A549 (cell line): ENCODE data around the gene AHSG. TPM values are rescaled to one million over a fixed set of nuclear protein-coding genes. Genes with fewer than 3 reads are reported as not detected.
"Not testable (repeated sequence)": the region's sequence is repeated elsewhere in the genome, so short reads cannot be mapped to it uniquely, and the experiment has no call there.

Source experiments
- ATAC-seq, 2 experiments: fragments of 200-7000 bp in 1 of 2; fragments of >200 bp in 1 of 2; cut with Nextera tagmentation in 1 of 2; cut with Tn5 transposase in 1 of 2; 3 replicates each; pipeline versions ENCODE4 v1.8.0 to v1.9.1; 2018 to 2020; ENCODE audit warnings: mild to moderate bottlenecking in 1 of 2, moderate library complexity in 1 of 2
- CTCF ChIA-PET: fragments of 300-600 bp; sonication (Branson Sonifier 250); formaldehyde crosslinking; extraction: SDS; loops from one replicate; lab custom pipeline; 2021; ENCODE audit warnings: antibody characterized with exemption, inconsistent platforms; lab: Yijun Ruan, JAX
- POLR2A ChIA-PET: fragments of 350-600 bp; formaldehyde crosslinking; extraction: SDS; loops from one replicate; lab custom pipeline; 2021; ENCODE audit warnings: antibody characterized with exemption, inconsistent platforms; lab: Yijun Ruan, JAX
- DNase-seq, 2 experiments: peaks; one replicate each; pipeline versions ENCODE4 v3.0.0 to v3.0.0-alpha.2; 2011 to 2016; ENCODE audit warnings: low read depth in 1 of 2, low spot score in 1 of 2
- FAIRE-seq: peaks from 2 replicates; lab custom pipeline; 2011; peaks lifted over from hg19 to GRCh38; lab: Jason Lieb, UNC
- H3K27ac ChIP-seq, 2 experiments: fragments of >200 bp; sonication (Bioruptor Twin); formaldehyde crosslinking; 3 replicates each; pipeline ENCODE4 v1.5.1; 2016 to 2017
- H3K4me1 ChIP-seq: fragments of >200 bp; sonication (Bioruptor Twin); formaldehyde crosslinking; 3 replicates; pipeline ENCODE4 v1.6.1; 2016
- H3K4me2 ChIP-seq: fragments of >200 bp; sonication (Bioruptor Twin); formaldehyde crosslinking; 3 replicates; pipeline ENCODE4 v1.6.1; 2016
- H3K4me3 ChIP-seq: fragments of >200 bp; sonication (Bioruptor Twin); formaldehyde crosslinking; 3 replicates; pipeline ENCODE4 v1.5.1; 2016
- H3K9me3 ChIP-seq: fragments of >200 bp; sonication (Bioruptor Twin); formaldehyde crosslinking; 3 replicates; pipeline ENCODE4 v1.6.1; 2016
- BHLHE40 ChIP-seq: IDR thresholded peaks from 2 replicates; pipeline ENCODE4 v1.6.1; 2012; ENCODE audit warnings: low read depth, low read length, inconsistent platforms
- CEBPB ChIP-seq, 2 experiments: fragments of >200 bp in 1 of 2; sonication (Bioruptor Twin) in 1 of 2; formaldehyde crosslinking in 1 of 2; IDR thresholded peaks; 2 replicates each; pipeline ENCODE4 v1.6.1; 2012 to 2016
- CHD2 ChIP-seq: fragments of 150-350 bp; IDR thresholded peaks from 2 replicates; pipeline ENCODE4 v1.6.1; 2014; ENCODE audit warnings: low read length; ENCODE audit not compliant: partially characterized antibody
- HOXB13 ChIP-seq: fragments of 250-450 bp; sonication (Bioruptor Pico); IDR thresholded peaks from 2 replicates; pipeline ENCODE4 v1.5.0; 2020; ENCODE audit warnings: low read depth, mild to moderate bottlenecking, moderate library complexity
- JUN ChIP-seq, 2 experiments: fragments of >200 bp; sonication (Bioruptor Twin); formaldehyde crosslinking; IDR thresholded peaks; 2 replicates in 1 of 2; 3 replicates in 1 of 2; pipeline ENCODE4 v1.6.1; 2016 to 2017
- PHF8 ChIP-seq: fragments of 200-600 bp; sonication (generic); IDR thresholded peaks from 2 replicates; pipeline ENCODE4 v1.6.1; 2016; ENCODE audit warnings: low read depth, mild to moderate bottlenecking, antibody characterized with exemption, moderate library complexity, borderline replicate concordance
- POLR2AphosphoS2 ChIP-seq: conservative IDR thresholded peaks from 2 replicates; pipeline ENCODE4 v1.6.1; 2012; ENCODE audit warnings: low read length, improper control_type of control experiment, inconsistent platforms
- ZSCAN20 ChIP-seq: fragments of 250-450 bp; sonication (Bioruptor Pico); IDR thresholded peaks from 2 replicates; pipeline ENCODE4 v1.8.0; 2022; ENCODE audit warnings: mild to moderate bottlenecking, moderate library complexity
- WGBS: methylation state at CpG from one replicate; pipeline ENCODE4 v1.1.6; 2017; ENCODE audit errors: missing lambda C conversion rate; 5-methylcytosine and 5-hydroxymethylcytosine counted together
- polyA plus RNA-seq, 4 experiments: library from polyadenylated mRNA; depleted of rRNA in 3 of 4; stranded (reverse); fragments of >200 nt; fragmentation: RNase III in 1 of 4; extraction: RNeasy Plus Mini Kit Qiagen cat#74134 plus additional on column Dnase treatment in 1 of 4; gene quantifications; 2 replicates in 3 of 4; 3 replicates in 1 of 4; pipeline ENCODE4 v1.2.3, GENCODE V29; 2011 to 2017
- TF ChIP-seq, protein P1 (sequence below): fragments of >200 bp; sonication (Bioruptor Twin); formaldehyde crosslinking; IDR thresholded peaks from 3 replicates; pipeline ENCODE4 v1.5.1; 2016
- TF ChIP-seq, protein P2 (sequence below): IDR thresholded peaks from 2 replicates; pipeline ENCODE4 v1.6.1; 2012; ENCODE audit warnings: low read depth, borderline replicate concordance
- TF ChIP-seq, protein P3 (sequence below): fragments of 200-600 bp; sonication (generic); IDR thresholded peaks from 2 replicates; pipeline ENCODE4 v1.6.1; 2016; ENCODE audit warnings: antibody characterized with exemption, mild to moderate bottlenecking, moderate library complexity

AHSG gene
- polyA plus RNA-seq, 2 of the 4 experiments (the other 2 are of a cell fraction): 0.08 to 0.49 TPM

DNA sequence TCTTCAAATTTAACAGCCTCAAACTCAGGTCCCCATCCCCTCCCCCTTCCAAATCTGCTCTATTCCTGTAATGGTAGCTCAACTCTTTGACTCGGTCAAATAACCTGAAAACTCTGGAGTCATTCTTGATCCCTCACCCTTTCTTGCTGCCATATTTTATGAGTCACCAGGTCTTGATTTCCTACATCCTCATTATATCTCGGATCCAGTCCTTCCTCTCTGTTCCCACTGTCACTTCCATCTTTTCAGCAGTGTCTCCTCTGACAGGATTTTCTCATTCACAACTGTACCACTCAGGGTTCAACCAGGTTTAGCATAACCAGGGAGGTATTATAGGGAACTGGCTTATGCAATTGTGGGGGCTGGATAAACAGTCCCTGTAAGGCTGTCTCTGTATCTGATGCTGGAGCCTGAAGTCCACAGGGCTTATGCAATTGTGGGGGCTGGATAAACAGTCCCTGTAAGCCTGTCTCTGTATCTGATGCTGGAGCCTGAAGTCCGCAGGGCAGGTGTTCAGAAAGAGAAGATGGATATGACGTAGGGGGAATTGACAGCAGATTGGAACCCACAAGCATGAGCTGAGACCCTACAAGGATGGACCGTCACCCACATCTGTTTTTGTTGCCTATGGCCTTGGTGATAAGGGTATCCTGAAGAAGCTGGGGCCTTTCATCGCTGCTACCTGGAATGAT is 18.2 kb downstream of the AHSG start (continued):
- no peak for TF ChIP-seq CHD2
- TF ChIP-seq BHLHE40: no peak
- TF ChIP-seq PHF8: no peak
- TF ChIP-seq ZSCAN20 (CRISPR knock-in tag): no peak

DNA sequence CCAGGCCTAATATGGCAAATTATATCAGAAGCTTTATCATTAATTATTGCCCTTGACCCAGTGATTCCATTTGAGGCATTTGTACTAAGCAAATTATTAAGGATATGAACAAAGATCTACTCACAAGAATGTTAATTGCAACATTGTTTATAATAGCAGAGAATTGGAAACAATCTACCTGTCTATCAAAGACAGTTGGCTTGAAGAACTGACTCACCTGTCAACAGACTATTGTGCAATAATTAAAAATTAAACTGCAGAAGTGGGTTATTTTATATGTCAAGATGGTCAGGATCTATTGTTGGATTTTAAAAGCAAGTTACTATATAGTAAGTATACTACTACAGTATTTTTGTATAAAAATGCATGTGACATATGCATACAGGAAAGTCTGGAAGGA is 20.6 kb downstream of the AHSG start:
- no peaks in the 10 kb centered on the region for H3K4me1 ChIP-seq
- TF ChIP-seq CEBPB (IDR thresholded peaks at IDR 0.05): peak; percentile 17 to 32; a peak in 2 of 4 replicates
- TF ChIP-seq, protein P1, sequence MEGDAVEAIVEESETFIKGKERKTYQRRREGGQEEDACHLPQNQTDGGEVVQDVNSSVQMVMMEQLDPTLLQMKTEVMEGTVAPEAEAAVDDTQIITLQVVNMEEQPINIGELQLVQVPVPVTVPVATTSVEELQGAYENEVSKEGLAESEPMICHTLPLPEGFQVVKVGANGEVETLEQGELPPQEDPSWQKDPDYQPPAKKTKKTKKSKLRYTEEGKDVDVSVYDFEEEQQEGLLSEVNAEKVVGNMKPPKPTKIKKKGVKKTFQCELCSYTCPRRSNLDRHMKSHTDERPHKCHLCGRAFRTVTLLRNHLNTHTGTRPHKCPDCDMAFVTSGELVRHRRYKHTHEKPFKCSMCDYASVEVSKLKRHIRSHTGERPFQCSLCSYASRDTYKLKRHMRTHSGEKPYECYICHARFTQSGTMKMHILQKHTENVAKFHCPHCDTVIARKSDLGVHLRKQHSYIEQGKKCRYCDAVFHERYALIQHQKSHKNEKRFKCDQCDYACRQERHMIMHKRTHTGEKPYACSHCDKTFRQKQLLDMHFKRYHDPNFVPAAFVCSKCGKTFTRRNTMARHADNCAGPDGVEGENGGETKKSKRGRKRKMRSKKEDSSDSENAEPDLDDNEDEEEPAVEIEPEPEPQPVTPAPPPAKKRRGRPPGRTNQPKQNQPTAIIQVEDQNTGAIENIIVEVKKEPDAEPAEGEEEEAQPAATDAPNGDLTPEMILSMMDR: no peak
- TF ChIP-seq, all 56 proteins: peak for 1
- DNase-seq (no peak), FAIRE-seq (no peak), ATAC-seq (no peak)
- ChIA-PET CTCF (interaction anchor here (6.9 kb wide), 1 partner anchor 17 kb away, joined by 48 read pairs; no protein-coding TSS in a partner anchor), POLR2A (no interaction called here)
- Histone ChIP-seq H3K9me3 (no peaks in the 10 kb centered on the region), H3K4me2 (no peak overlapping the region), H3K27ac (no peak overlapping the region), H3K4me3 (no peak overlapping the region)

DNA sequence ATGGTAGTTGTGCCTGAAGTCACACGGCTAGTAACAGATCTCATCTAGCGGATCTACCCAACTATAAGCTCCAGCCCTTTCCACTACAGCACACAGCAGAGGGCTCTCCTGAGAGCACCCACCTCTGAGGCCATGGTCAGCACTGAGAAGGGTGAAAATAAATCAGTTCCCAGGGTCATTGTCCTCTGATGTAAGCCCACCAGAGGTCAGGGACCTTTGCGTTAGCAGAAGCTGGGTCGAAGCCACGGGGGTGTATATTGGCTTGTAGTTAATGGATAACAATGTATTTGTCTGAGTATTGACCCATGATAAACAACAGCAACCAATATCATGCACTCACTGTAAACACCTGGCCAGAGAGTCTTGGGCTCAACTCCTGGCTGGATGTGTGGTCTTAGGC is 21.3 kb downstream of the AHSG start:
- ATAC-seq, FAIRE-seq, H3K9me3 ChIP-seq, H3K4me3 ChIP-seq, POLR2A ChIA-PET, H3K4me1 ChIP-seq, DNase-seq, H3K27ac ChIP-seq, H3K4me2 ChIP-seq: not testable (repeated sequence)
- CTCF ChIA-PET: interaction anchor here (6.9 kb wide), 1 partner anchor 18 kb away, joined by 48 read pairs; no protein-coding TSS in a partner anchor
- WGBS: 85% methylated on average over 5 of the region's 5 CpGs

DNA sequence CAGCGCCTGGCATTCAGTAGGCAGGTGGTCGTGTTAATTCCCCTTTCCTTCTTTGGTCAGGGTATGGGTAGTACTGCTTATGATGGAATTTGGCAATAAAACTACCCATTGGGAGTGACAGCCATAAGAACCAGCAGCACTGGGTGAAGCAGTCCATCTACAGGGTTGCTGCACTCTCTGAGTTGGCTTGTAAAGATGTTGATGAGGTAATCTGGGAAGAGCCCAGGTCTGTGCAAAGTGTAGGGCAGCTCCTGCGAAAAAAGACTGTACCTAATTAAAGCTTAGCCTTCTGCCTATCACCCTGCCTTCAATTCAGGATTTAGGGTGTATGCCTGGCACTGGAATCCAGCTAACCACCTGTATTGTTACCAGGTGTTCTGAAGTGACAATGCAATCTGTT is 22.7 kb downstream of the AHSG start:
- ATAC-seq: no peak
- H3K4me2 ChIP-seq: no peak overlapping the region
- H3K9me3 ChIP-seq: no peaks in the 10 kb centered on the region
- H3K4me3 ChIP-seq: no peak overlapping the region
- H3K4me1 ChIP-seq: peaks cover 7% of the 10 kb centered on the region; the same call in 2 of the 3 replicates
- CTCF ChIA-PET: interaction anchor here (1.3 to 6.9 kb wide), 2 partner anchors 19 kb away, joined by 6 to 48 read pairs; no protein-coding TSS in a partner anchor
- TF ChIP-seq POLR2AphosphoS2: no peak
- TF ChIP-seq, protein P2, sequence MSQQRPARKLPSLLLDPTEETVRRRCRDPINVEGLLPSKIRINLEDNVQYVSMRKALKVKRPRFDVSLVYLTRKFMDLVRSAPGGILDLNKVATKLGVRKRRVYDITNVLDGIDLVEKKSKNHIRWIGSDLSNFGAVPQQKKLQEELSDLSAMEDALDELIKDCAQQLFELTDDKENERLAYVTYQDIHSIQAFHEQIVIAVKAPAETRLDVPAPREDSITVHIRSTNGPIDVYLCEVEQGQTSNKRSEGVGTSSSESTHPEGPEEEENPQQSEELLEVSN: no peak
- TF ChIP-seq HOXB13 (CRISPR knock-in tag): no peak
- TF ChIP-seq, protein P3, sequence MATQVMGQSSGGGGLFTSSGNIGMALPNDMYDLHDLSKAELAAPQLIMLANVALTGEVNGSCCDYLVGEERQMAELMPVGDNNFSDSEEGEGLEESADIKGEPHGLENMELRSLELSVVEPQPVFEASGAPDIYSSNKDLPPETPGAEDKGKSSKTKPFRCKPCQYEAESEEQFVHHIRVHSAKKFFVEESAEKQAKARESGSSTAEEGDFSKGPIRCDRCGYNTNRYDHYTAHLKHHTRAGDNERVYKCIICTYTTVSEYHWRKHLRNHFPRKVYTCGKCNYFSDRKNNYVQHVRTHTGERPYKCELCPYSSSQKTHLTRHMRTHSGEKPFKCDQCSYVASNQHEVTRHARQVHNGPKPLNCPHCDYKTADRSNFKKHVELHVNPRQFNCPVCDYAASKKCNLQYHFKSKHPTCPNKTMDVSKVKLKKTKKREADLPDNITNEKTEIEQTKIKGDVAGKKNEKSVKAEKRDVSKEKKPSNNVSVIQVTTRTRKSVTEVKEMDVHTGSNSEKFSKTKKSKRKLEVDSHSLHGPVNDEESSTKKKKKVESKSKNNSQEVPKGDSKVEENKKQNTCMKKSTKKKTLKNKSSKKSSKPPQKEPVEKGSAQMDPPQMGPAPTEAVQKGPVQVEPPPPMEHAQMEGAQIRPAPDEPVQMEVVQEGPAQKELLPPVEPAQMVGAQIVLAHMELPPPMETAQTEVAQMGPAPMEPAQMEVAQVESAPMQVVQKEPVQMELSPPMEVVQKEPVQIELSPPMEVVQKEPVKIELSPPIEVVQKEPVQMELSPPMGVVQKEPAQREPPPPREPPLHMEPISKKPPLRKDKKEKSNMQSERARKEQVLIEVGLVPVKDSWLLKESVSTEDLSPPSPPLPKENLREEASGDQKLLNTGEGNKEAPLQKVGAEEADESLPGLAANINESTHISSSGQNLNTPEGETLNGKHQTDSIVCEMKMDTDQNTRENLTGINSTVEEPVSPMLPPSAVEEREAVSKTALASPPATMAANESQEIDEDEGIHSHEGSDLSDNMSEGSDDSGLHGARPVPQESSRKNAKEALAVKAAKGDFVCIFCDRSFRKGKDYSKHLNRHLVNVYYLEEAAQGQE: no peak
- no peak for TF ChIP-seq JUN (IDR thresholded peaks at IDR 0.05)
- TF ChIP-seq, all 56 proteins: peak for 0
- WGBS: 41% methylated on average over 3 of the region's 3 CpGs
- POLR2A ChIA-PET: no interaction called here
- DNase-seq (no peak), FAIRE-seq (no peak)
- no peak overlapping the region for H3K27ac ChIP-seq
